ENCODE results near the gene ZNRF1.
A peak's percentile ranks its signal among the peaks of the same experiment; 100 is the strongest.

Gene ZNRF1

DNA sequence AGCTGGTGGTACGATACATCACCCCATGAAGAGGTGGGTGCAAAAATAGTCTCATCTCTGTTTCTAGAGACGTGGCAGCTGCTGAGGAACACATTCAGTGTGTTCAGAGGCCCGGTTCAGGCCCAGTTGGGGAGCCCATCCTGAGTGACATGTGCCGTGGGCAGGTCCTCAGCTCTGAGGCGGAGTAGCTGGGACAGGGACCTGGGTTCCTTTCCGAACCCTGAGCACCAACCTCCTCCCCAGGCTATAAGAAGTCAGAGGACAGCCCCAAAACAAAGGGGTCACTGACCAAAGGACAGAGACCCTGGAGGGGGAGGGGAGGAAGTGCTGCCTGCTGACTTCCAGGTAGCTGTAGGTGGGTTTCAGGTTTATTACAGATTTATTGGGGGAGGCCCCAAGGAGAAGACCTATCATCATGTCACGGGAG, 112.7 kb downstream of the ZNRF1 start:
- peak overlapping the region; percentile 61; the same call in 1 of the 2 replicates for H3K27ac ChIP-seq

DNA sequence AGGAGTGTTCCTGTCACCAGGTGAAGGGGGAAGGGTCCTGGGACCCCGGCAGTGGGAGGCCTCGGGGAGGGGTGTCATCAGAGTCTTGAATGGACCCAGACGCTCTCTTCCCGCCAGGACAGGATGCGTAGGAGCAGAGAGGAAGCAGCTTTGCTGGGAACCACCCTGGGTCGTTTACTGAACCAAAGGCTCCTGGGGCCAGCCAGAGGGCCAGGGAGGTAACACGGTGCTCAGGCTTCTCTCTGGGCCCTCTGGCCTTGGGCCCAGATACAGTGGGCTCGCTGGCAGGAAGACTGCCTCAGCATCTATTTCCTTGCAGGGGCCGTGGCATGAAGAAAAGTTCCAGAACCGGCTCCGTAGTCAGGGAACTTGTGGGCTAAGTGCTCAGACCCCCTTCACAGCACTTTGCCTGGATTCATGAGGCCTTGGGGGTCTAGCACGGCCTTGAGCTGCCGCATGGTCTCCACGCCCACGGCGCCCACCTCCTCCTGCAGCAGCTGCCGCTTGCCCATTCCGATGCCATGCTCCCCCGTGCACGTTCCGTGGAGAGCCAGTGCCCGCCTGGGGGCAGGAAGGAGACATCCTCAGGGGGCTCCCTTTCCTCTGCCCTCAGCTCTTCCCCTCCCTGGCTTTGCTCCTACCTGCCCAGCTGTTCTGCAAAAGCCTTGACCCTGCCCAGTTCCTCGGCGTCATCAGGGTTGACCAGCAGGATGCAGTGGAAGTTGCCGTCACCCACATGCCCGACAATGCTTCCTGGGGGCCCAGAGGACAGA, 113.3 kb downstream of the ZNRF1 start:
- no peak for TF ChIP-seq CTCF (conservative IDR thresholded peaks at IDR 0.05)

More for the DNA sequence above, 112.7 kb downstream of the ZNRF1 start:
- TF ChIP-seq CTCF (conservative IDR thresholded peaks at IDR 0.05), result peak; percentile 31

DNA sequence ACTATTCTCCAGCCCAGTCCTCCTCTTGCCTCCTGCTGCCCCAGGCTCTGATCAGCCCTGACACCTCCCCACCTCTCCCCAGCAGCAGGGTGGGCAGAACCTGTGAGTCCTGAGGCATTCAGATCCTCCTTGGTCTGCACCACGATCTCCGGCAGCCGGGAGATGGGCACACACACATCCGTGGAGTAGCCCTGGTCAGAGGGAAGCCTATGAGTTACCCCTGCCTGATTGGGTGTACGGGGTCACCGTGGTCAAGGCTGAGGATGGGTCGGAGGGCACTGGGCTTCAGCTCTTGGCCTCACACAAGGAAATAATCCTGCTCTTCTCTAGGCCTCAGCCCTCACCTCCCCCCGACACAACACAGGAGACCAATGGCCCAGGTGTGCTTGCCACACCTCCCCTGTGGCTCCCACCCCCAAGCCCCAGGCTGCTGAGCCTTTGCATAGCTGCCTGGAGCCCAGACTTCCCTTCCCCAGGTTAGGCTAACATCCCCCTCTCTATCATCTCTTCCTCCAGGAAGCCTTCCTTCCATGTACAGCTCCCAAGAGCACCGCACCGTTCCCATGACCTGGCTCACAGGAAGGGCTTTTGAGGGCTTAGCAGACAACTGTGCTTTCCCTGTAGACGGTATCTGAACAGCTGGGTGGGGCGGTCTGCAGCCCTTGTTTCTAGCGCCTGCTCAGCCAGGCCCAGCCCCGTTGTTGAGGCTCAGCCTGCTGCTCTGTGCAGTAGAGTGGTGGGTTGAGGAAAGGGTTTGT, 114.1 kb downstream of the ZNRF1 start:
- H3K27ac ChIP-seq, result no peak overlapping the region
- TF ChIP-seq CTCF (conservative IDR thresholded peaks at IDR 0.05), result no peak

More for the DNA sequence above, 113.3 kb downstream of the ZNRF1 start:
- H3K27ac ChIP-seq, result no peak overlapping the region

DNA sequence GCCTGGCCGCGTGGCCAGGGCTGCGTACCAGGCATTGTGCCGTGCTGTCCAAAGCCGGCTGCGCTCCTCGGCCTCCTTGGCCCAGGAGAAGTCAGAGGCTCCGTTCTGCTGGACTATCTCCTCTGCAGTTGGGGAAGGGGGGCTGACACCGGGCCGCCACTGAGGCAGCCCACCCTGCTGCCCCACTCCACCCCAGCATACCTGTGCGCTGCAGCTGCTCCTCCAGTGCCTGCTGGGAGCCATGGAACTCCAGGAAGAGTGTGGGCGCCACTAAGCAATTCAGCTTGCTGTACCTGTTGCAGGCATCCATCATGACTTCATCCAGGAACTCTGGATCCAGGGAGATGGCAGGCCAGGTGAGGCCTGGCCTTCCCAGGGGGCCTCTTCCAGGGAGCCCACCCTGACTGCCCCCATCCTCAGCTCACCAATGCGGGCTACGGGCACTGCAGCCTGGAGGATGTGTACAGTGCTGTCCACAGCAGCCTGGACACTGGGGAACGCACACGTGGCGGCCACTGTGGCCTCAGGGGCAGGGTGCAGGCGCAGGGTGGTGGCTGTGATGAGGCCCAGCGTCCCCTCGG, 114.8 kb downstream of the ZNRF1 start:
- H3K27ac ChIP-seq, result no peak overlapping the region

GRCh38 chr16:75114179-75114945, 115.5 kb downstream of the ZNRF1 start:
- no peak overlapping the region for H3K27ac ChIP-seq
- TF ChIP-seq CTCF (conservative IDR thresholded peaks at IDR 0.05), result no peak

More for the DNA sequence above, 114.8 kb downstream of the ZNRF1 start:
- no peak for TF ChIP-seq CTCF (conservative IDR thresholded peaks at IDR 0.05)

- TF ChIP-seq CTCF (conservative IDR thresholded peaks at IDR 0.05), result no peak
- H3K27ac ChIP-seq, result no peak overlapping the region
Measured at GRCh38 chr16:75114946-75115825, 116.4 kb downstream of the ZNRF1 start.

Measured in VCaP (cell line).